Measurements from ENCODE around the gene ADM5. TPM values are rescaled to one million over a fixed set of nuclear protein-coding genes. Genes with fewer than 3 reads are reported as not detected.
A peak's percentile ranks its signal among the peaks of the same experiment; 100 is the strongest.

Gene ADM5
- total RNA-seq, 1 experiment from 2014 or later, result 13.5 TPM

DNA sequence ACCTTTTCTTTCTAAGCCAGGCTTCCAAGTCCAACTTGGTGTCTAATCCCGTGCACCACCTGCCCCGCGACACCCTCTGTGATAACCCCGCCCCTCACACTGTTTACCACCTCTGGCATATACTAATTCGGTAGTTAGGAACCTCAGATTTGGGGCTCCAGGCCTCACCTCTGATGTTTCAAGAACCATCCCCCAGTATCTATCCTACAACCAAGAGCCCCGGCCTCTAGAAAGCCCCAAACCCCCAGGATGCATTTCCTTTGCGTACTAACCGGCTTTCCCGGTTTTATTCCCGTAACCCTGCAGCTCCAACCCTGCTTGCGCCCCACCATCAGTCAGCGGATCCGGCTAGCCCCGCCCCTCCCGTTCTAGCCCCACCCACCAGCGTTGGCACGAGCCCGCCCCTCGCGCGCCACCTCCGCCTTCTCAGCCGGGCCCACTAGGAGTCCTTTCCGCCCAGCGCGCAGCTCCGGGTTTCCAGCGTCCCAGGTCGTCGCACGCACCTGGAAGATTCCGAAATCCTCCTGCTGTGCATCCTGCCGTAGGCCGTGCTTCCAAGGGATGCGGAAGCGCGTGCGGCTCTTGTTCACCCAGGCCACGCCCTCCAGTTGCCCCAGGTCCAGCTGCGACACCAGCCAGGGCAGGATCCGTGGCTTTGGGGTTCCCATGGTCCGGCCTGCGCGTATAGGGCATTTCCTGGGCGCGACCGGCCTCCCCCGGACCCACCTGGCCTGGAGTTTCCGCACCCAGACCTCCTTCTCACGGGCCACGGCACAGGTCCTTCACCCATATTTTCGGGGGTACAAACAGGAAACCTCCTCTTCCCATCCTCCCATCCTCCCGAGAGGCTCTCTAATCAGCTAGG lies 25.0 kb upstream of the ADM5 start:
- TF ChIP-seq, protein P1, sequence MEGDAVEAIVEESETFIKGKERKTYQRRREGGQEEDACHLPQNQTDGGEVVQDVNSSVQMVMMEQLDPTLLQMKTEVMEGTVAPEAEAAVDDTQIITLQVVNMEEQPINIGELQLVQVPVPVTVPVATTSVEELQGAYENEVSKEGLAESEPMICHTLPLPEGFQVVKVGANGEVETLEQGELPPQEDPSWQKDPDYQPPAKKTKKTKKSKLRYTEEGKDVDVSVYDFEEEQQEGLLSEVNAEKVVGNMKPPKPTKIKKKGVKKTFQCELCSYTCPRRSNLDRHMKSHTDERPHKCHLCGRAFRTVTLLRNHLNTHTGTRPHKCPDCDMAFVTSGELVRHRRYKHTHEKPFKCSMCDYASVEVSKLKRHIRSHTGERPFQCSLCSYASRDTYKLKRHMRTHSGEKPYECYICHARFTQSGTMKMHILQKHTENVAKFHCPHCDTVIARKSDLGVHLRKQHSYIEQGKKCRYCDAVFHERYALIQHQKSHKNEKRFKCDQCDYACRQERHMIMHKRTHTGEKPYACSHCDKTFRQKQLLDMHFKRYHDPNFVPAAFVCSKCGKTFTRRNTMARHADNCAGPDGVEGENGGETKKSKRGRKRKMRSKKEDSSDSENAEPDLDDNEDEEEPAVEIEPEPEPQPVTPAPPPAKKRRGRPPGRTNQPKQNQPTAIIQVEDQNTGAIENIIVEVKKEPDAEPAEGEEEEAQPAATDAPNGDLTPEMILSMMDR (conservative IDR thresholded peaks at IDR 0.05), result peak; percentile 14; the same call in 2 of the 3 replicates
- Histone ChIP-seq H3K27ac (ENCODE audit: insufficient read length, low read depth, low read length) (peak overlapping the region; percentile 54), H2BK5ac (ENCODE audit: insufficient read length, low read length) (no peak overlapping the region), H4K5ac (ENCODE audit: insufficient read length, low read depth, low read length) (no peak overlapping the region), H3K4me1 (ENCODE audit: insufficient read depth, low read length) (no peaks in the 10 kb centered on the region), H4K8ac (replicated peaks; ENCODE audit: insufficient read length, low read depth, low read length) (no peak overlapping the region), H3K9ac (ENCODE audit: extremely low read depth, insufficient read length, low read length) (peak overlapping the region; percentile 88), H3K79me2 (ENCODE audit: insufficient read depth, low read length) (peaks cover 5% of the 10 kb centered on the region; the same call in 1 of the 2 replicates), H2BK12ac (ENCODE audit: insufficient read length, low read depth, low read length) (no peak overlapping the region), H3K9me3 (ENCODE audit: control insufficient read depth, low read depth, low read length) (no peaks in the 10 kb centered on the region), H3K56ac (ENCODE audit: insufficient read length, low read depth, low read length) (no peak overlapping the region), H3K23me2 (ENCODE audit: insufficient read length, low read depth, low read length, poor library complexity, severe bottlenecking) (peaks cover 18% of the 10 kb centered on the region), H4K20me1 (ENCODE audit: control insufficient read depth, insufficient read depth, insufficient read length) (no peaks in the 10 kb centered on the region), H4K91ac (ENCODE audit: insufficient read length, low read depth, low read length) (no peak overlapping the region), H3K27me3 (ENCODE audit: insufficient read depth, low read length) (no peaks in the 10 kb centered on the region), H2AFZ (ENCODE audit: low read length) (no peak overlapping the region), H3K23ac (ENCODE audit: insufficient read length, low read depth, low read length) (peak overlapping the region; percentile 9), H2BK120ac (ENCODE audit: low read depth, low read length, poor library complexity, severe bottlenecking) (no peak overlapping the region), H3K79me1 (ENCODE audit: insufficient read depth, low read depth, low read length, poor library complexity, severe bottlenecking) (peaks cover 11% of the 10 kb centered on the region), H2BK20ac (ENCODE audit: low read depth, low read length, poor library complexity, severe bottlenecking) (no peak overlapping the region), H3K18ac (ENCODE audit: insufficient read length, low read depth, low read length) (peak overlapping the region; percentile 45), H3K4me2 (ENCODE audit: insufficient read depth, insufficient read length, low read length) (peak overlapping the region; percentile 99), H3K14ac (ENCODE audit: insufficient read depth, low read length) (peak overlapping the region; percentile 74), H3T11ph (ENCODE audit: low read length) (no peak overlapping the region), H3K4ac (ENCODE audit: low read depth, low read length) (no peak overlapping the region; the same call in 1 of the 2 replicates), H2BK15ac (ENCODE audit: low read depth, low read length) (no peak overlapping the region), H2AK5ac (ENCODE audit: insufficient read length, low read length) (no peak overlapping the region)
- Mint-ChIP-seq H3K9me3 (peaks cover 7 to 8% of the 10 kb centered on the region in 2 experiments), H3K4me1 (peaks cover 12 to 34% of the 10 kb centered on the region in 2 experiments), H3K27me3 (ENCODE audit: low read depth) (peaks cover 3% of the 10 kb centered on the region), H3K27ac (peak overlapping the region; percentile 96 to 99 (median 96)), H3K36me3 (ENCODE audit: insufficient read depth in 1 of 3, low read depth in 3 of 3) (peaks cover 41 to 61% (median 59%) of the 10 kb centered on the region in 3 experiments), H3K4me3 (peak overlapping the region; percentile 99 to 100)
- peak; percentile 96 for DNase-seq
- no CpG with 5 or more reads among the region's 53 CpGs for WGBS (ENCODE audit: extremely low coverage, insufficient read length, low lambda C conversion rate)

All from H9 (cell line).